Right ventricle myocardium superior (tissue), 1 donor: ENCODE results near the gene CCT7. TPM values are rescaled to one million over a fixed set of nuclear protein-coding genes. Genes with fewer than 3 reads are reported as not detected.
"Not testable (repeated sequence)": the region's sequence is repeated elsewhere in the genome, so short reads cannot be mapped to it uniquely, and the experiment has no call there.

Source experiments
- ATAC-seq: fragments of 200-7000 bp; cut with Tn5 transposase; one replicate; pipeline ENCODE4 v1.9.1; 2020; ENCODE audit warnings: mild to moderate bottlenecking; ENCODE audit not compliant: poor library complexity
- DNase-seq: peaks from one replicate; pipeline ENCODE4 v3.0.0-alpha.2; 2020
- intact Hi-C: fragments of 100-400 bp; cut with DNase I; formaldehyde crosslinking; loops from one replicate; pipeline ENCODE4 v1.11.2; 2022
- long read RNA-seq: library from polyadenylated mRNA; unstranded; transcript quantifications from one replicate; pipeline ENCODE4 v2.0.0, GENCODE V29; 2021
- total RNA-seq: library from RNA; stranded (reverse); fragmentation: NEBNext Ultra II Directional; extraction: Animal tissue kit (Norgen Biotek cat#: 25700); gene quantifications from one replicate; pipeline ENCODE4 v1.2.1, GENCODE V29; 2021
- donor health status: DM: no; HTN: yes; CAD: no; lungs with severe emphysema.

Gene CCT7
- total RNA-seq, result 194 TPM
- long read RNA-seq, transcript CCT7-201 (12 exons, 1,916 nt), result major isoform, 421 of 449 reads
- long read RNA-seq, partial matches to known transcripts, result 20 of 449 reads
- long read RNA-seq, other reads (novel, unspliced or antisense), result 5 of 449 reads

DNA sequence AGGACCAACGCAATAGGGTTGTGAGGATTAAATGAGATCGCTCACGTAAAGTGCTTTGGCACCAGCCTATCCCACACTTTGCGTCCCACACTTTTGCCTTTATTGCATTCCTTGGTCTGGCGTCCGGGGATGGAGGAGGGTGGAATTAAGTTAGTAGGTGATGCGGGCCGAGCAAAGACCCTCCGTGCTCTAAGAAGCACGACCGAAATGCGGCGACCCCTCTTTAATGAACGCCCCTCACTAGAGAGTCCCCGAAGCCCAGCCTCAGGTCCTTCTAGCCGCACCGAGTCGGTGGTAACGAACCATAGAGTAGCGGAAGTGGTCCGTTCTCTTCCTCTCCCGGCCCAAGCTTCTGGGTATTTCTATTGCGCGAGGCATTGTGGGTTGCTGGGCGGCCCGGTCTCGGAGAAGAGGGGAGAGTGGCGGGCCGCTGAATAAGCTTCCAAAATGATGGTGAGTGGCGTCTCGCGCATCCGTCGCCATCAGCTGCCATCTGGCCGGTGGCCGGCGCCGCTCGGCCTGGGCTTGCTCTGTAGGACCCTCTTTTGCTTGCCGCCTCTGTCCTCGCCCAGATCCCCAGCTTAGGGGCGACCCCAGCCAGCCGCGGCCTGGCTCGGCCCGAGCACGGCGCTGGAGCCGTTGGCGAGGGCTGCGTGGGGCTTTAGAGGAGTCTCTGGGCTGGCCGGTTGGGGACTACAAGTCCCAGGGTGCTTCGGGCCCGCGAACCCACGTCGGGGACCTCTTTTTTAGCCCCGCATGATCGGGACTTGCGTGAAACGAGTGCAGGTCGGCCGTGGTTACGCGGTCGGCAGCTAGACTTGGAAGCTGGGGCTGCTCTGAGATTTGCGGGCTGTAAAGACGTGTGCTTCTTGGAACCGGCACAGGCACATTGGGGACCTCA is at the start of gene CCT7:
Gene CCT7 (plus strand): TSS at position 377 of the 901 bp plus-strand sequence. CDS start 71 bp downstream, at position 448.
- ATAC-seq, result peak; percentile 93
- intact Hi-C loops, result no loop called here
- peak; percentile 91 for DNase-seq

DNA sequence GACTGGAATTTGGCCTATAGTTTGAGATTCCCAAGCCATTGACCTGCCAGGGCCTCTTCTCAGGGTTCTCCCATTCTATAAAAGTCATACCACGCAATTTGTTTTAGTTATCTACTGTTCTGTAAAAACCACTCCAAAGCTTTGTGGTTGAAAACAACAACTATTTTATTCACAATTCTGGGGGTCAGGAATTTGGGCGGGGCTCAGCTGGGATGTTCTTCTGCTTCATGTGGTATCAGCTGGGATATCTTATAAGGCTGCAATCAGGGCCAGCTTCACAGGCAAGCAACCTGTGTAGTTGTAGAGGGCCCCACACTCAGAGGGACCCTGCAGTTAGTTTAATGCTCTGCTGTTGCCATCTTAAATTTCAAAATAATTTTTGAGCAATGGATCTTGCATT is 48.1 kb upstream of the CCT7 start:
- no peak for DNase-seq
- intact Hi-C loops, result no loop called here
- no peak for ATAC-seq

DNA sequence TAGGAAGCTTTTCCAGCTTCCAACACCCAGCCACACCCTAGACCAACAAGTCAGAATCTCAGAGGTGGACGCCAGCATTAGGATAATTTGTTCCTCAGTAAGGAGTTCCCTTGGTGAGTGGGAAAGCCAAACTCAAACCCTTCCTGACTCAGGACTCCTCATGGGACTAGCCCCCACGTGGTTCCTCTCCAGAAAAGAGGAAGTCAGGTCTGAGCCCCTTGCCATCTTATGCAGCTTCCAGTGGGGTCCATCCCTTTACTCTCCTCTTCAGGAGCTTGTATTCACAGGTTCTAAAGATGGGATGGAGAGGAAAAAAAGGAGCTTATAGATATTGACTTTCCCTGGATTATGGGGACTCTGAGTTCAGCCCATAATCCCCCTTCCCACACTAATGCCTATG is 46.6 kb upstream of the CCT7 start:
- ATAC-seq, result no peak
- DNase-seq, result no peak
- intact Hi-C loops, result no loop called here

DNA sequence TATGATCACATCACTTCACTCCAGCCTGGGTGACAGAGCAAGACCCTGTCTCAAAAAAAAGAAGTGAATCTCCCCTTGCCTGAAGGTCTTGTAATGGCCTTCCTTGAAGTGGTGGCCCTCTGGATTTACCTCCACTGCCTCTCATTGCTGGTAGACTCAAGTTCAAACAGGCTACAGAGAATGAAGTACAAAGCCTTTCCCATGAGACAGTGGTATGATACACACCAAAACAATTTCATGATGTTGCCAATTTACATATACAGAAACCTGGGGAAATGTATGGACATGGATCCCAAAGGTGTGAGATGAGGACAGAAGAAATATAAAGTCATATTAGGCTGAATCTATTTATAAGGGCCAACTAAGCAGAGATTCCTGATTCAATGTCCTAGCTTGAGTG is 36.5 kb upstream of the CCT7 start:
- intact Hi-C loops, result no loop called here
- ATAC-seq, result no peak

DNA sequence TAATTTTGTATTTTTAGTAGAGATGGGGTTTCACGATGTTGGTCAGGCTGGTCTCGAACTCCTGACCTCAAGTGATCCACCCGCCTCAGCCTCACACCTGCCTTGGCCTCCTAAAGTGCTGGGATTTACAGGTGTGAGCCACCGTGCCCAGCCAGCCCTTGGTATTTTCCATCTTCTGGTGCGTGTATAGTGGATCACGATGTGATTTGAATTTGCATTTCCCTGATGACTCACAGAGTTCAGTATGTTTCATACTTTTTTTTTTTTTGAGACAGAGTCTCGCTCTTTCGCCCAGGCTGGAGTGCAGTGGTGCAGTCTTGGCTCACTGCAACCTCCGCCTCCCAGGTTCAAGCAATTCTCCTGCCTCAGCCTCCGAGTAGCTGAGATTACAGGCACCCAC is 33.8 kb upstream of the CCT7 start:
- intact Hi-C loops, ATAC-seq, DNase-seq: not testable (repeated sequence)

More for the DNA sequence above, 36.5 kb upstream of the CCT7 start:
- DNase-seq, result no peak

DNA sequence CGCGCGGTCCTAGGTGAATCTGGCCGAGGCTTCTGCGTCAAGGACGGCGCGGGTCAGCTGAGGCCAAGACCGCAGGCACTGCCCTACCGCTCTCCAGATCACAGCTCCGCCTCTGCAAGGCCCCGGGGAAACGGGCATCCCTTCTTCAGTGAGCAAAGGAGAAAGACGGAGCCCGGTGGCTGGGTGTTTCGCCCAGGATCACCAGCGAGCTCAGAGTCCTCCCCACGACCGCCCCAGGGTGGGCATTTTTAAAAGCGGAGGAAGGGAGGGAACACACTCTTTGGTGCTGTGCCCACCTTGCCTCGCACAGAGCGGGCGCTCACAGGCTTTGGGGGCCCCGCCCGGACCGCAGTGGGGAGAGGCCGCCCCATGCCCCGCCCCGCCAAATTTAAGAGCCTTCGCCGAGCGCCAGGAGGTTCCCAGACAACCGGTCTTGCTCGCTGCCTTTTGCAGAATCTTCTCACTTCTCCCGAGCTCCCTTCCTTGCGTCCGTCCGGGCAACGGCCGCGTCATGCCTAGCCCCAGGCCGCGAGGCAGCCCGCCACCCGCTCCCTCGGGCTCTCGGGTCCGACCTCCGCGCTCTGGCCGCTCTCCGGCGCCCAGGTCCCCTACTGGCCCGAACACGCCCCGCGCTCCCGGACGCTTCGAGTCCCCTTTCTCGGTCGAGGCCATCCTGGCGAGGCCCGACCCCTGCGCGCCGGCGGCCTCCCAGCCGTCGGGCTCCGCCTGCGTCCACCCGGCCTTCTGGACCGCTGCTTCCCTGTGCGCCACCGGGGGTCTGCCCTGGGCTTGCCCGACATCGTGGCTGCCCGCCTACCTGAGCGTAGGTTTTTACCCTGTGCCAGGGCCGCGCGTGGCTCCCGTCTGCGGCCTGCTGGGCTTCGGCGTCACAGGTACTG is 31.7 kb upstream of the CCT7 start, which contains the start of gene NOTO:
Gene NOTO (plus strand): TSS at position 419 of the 899 bp plus-strand sequence. CDS start 93 bp downstream, at position 512.
- no peak for DNase-seq
- intact Hi-C loops, result no loop called here
- peak; percentile 41 for ATAC-seq

DNA sequence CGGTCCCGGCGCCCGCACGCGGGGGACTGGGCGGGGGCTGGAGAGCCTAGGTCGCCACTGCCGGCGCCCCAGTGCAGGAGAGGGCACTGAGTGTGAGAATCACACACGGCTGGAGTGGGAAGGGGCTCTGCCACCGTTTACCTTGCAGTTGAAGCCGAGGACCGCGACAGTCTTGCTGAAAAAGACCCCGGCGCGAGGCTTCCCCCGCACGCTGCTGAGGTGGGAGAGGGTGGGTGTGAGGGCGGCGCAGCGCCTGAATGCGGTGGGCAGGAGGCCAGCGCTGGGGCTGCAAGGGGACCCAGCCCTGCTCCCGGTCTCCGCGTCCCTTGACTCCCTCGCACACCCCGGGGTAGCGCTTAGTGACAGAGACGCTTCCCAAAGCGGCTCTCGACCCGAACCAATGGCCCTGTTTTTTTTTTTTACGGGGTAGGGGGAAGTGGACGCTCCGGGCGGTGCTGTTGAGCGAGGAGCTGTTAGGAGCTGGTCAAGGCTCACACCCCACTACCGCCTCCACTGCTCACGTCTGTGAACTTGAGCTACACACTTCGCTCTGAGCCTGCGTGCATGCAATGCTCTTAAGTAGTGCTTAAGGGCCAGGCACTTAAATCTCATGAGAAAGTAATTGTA is 30.9 kb upstream of the CCT7 start:
- DNase-seq, result peak; percentile 40
- ATAC-seq, result peak; percentile 34
- intact Hi-C loops, result no loop called here

DNA sequence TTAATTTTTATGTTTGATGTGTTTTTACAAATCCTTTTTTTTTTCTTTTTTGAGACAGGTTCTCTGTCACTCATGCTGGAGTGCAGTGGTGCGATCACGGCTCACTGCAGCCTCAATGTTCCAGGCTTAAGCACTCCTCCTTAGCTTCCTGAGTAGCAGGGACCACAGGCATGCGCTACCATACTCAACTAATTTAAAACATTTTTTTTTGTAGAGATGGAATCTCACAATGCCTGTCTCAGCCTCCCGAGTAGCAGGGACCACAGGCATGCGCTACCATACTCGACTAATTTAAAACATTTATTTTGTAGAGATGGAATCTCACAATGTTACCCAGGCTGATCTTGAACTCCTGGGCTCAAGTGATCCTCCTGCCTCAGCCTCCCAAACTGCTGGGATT is 28.5 kb upstream of the CCT7 start:
- no peak for ATAC-seq
- no peak for DNase-seq
- intact Hi-C loops, result no loop called here

DNA sequence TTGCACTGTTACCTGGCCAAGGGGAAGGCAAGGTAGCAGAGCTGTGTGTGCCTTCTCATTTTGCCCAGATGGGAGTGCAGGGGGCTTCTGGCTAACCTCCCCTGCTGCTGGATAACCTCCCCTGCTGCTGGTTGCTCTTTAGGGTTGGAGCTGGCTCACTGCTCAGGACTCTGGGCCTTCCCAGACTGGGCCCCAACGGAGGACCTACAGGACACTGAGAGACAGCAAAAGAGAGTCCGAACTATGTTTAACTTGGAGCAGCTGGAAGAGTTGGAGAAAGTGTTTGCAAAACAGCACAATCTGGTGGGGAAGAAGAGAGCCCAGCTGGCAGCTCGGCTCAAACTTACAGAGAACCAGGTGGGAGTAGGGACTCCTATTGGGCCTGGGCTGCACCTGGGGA is 25.9 kb upstream of the CCT7 start:
- ATAC-seq (no peak), DNase-seq (no peak)
- intact Hi-C loops, result no loop called here

DNA sequence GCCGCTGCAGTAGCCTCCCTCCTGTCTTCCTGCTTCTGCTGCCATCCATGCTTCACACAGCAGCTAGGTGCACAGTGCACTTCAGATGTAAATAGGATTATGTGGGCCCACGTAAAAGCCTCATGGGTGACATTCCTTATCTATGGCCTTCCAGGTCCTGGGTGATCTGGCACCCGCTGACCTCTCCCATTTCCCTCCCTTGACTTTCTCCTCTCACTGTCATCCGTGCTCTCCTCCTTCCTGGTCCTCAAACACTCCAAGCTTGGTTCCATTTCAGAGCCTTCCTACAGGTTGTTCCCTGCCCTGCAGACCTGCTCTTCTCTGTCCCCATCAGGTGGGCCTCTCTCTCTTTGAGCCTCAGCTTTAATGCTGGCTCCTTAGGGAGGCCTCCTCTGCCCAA is 24.1 kb upstream of the CCT7 start:
- ATAC-seq (no peak), DNase-seq (no peak)
- intact Hi-C loops, result no loop called here

DNA sequence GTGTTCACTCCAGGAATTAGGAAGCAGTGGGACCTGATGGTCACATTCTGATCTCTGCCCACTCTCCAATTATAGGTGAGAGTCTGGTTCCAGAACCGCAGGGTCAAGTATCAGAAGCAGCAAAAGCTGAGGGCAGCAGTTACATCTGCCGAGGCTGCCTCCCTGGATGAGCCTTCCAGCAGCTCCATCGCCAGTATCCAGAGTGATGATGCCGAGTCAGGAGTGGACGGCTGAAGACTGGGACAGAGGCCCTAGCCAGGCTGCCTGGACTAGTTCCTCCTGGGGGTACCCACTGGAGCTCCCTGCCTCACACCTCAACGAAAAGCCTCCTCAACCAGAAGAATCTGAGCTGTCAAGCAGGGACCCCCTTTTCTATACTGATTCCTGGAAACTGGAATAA is 23.4 kb upstream of the CCT7 start:
- ATAC-seq, result no peak
- intact Hi-C loops, result no loop called here

DNA sequence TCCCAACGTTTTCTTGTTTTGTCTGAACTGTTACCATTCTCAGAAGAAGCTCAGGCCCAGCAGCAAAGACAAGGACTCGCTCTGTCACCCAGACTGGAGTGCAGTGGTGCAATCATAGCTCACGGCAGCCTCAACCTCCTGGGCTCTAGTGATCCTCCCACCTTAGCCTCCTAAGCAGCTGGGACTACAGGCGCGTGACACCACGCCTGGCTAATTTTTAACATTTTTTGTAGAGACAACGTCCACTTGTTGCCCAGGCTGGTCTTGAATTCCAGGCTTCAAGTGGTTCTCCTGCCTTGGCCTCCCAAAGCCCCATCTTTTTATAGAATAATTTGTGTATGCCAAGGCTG is 22.0 kb upstream of the CCT7 start:
- intact Hi-C loops, result no loop called here
- no peak for DNase-seq
- ATAC-seq, result no peak

More for the DNA sequence above, 23.4 kb upstream of the CCT7 start:
- no peak for DNase-seq

DNA sequence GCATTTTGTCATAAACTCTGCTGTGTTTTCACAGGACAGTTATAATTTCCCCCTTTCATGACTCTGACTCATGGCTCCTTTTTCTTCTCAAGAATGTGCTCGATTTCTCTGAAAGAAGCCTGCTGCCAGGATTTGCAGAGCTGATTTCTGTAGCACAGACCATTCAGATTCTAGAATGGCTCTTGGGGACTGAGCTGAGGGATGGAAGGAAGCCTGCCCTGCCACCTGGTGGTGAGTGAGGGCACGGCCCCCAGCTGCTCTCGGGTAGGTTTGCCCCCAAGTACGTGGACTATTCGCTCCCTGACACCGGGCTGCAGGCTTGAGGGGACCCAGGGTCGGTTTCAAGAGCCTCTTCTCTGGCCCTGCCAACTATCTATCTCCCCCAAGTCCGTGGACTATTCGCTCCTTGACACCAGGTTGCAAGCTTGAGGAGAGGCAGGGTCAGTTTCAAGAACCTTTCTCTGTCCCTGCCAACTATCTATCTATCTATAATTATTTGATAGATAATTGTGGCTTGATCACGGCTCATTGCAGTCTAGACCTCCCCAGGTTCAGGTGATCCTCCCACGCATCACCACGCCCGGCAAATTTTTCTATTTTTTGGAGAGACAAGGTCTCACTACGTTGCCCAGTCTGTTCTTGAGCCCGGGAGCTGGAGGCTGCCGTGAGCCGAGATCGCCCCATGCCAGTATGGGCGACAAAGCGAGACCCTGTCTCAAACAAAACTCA is 21.5 kb upstream of the CCT7 start:
- intact Hi-C loops, result no loop called here
- DNase-seq (peak; percentile 80), ATAC-seq (peak; percentile 79)

DNA sequence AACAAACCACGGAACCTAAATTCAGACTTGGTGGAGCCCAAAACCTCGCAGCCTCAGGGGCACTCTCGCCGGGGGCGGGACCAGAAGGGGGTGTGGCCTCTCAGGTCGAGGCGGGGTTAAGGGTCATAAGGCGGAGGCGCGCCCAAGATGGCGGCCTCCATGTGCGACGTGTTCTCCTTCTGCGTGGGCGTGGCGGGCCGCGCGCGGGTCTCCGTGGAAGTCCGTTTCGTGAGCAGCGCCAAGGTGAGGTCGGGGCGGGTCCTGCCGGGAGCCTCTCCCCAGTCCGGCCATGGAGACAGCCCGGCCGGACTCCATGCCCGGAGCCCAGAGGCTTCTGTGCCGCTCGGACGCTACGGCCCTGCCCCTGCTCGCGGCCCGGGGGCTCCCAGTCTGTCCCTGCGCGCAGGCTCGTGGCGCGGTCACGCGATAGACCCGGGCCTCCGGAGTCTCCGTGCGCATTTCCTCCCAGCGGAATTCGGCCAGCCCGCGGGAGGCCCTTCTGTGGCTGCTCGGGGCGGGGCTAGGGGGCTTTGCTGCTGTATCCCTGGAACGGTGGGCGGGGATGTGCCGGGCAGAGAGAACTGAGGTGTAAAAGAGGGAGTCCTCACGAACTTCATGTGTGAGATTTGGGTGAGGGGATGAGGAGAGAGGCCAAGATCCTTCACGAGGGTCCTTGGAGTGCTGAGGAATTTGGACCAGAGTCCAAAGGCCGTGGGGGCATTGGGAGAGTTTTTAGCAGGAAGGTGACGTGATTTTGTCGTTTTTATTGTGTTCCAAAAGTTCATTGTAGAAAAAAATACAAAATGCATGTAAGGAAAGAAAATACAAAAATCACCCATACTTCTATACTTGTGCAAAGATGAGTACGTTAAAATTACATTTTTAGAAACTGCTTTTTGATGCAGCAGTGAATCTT is 19.7 kb upstream of the CCT7 start, which contains the start of gene SMYD5:
Gene SMYD5 (plus strand): TSS at position 126 of the 916 bp plus-strand sequence. CDS start 22 bp downstream, at position 148.
- intact Hi-C loops, result no loop called here
- ATAC-seq (peak; percentile 96), DNase-seq (peak; percentile 93)

DNA sequence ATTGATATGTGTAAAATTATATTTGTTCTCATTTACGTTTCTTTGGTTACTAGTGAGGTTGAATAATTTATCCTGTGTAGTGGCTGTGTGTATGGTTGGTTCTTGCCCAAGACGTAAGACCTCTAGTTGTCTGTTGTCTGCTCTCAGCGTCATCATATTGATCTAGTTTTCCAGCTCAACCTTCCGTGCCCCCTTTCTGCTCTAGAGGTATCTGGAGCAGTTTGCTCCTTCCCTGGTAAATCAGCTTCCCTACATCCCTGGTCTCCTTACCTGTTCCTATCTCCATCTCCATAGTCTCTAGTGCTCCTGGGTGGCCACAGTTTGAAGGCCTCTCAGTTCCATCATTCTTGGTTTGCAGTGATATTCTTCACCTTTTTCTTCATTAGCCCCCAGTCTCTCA is 18.9 kb upstream of the CCT7 start:
- intact Hi-C loops, result no loop called here

DNA sequence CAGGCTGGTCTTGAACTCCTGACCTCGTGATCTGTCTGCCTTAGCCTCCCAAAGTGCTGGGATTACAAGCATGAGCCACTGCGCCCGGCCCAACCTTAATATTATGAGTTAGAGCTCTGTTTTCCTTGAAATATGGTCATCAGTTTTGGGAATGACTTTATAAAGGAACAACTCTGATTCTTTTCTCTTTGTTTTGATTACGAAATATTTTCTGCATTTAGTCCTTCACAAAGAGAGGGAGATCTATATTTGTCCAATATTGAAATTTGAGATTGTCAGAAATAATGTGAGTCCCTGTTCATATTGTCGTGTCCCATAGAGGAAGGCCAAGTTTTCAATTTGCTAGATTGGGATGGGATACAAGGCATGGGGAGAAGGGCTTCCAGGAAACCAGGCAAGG is 16.9 kb upstream of the CCT7 start:
- ATAC-seq (no peak), DNase-seq (no peak)
- intact Hi-C loops, result no loop called here

More for the DNA sequence above, 18.9 kb upstream of the CCT7 start:
- ATAC-seq, result no peak
- DNase-seq, result no peak

DNA sequence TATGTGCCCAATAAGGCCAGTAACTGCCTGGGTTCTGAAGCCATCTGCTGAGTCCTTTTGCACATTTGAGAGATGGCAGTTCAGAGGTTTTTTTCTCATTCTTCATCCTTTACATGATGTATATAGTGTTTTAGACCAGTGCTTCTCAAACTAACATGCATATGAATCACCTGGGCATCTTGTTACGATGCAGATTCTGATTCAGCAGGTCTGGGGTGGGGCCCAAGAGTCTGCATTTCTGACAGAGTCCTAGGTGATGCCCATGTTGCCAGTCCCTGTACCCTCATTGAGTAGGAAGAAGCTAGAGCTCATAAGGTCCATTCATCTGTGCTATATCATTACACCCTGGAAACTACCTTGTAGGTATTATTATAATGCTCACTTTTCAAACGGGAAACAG is 16.3 kb upstream of the CCT7 start:
- no peak for DNase-seq
- intact Hi-C loops, result no loop called here
- ATAC-seq, result no peak
